MM.1S (cell line): ENCODE measurements around the gene VPS54.

ENCODE experiments used
- DNase-seq: peaks from one replicate; pipeline ENCODE4 v3.0.0-alpha.2; 2015
- H2AFZ ChIP-seq: fragments of 300-600 bp; sonication (generic); 2 replicates; pipeline ENCODE4 v1.6.0; 2016; ENCODE audit warnings: antibody characterized with exemption, low read length
- H3F3A ChIP-seq: fragments of 300-600 bp; sonication (generic); 2 replicates; pipeline ENCODE4 v1.6.1; 2016; ENCODE audit warnings: mild to moderate bottlenecking, antibody characterized with exemption, low read length, moderate library complexity, mixed read lengths; ENCODE audit not compliant: insufficient read depth
- H3K27ac ChIP-seq: fragments of 300-600 bp; sonication (generic); 2 replicates; pipeline ENCODE4 v1.5.1; 2016; ENCODE audit warnings: mild to moderate bottlenecking, low read length
- H3K27me3 ChIP-seq: fragments of 300-600 bp; sonication (generic); replicated peaks from 2 replicates; pipeline ENCODE4 v1.6.0; 2016; ENCODE audit warnings: low read length; ENCODE audit not compliant: insufficient read depth
- H3K36me3 ChIP-seq: fragments of 300-600 bp; sonication (generic); replicated peaks from 2 replicates; pipeline ENCODE4 v1.6.1; 2016; ENCODE audit warnings: mild to moderate bottlenecking, low read length, mixed read lengths; ENCODE audit not compliant: insufficient read depth
- H3K4me1 ChIP-seq: fragments of 300-600 bp; sonication (generic); 2 replicates; pipeline ENCODE4 v1.6.1; 2016; ENCODE audit warnings: low read length, mixed read lengths
- H3K4me2 ChIP-seq: fragments of 300-600 bp; sonication (generic); 2 replicates; pipeline ENCODE4 v1.6.0; 2016; ENCODE audit warnings: low read depth, low read length
- H3K4me3 ChIP-seq: fragments of 300-600 bp; sonication (generic); 2 replicates; pipeline ENCODE4 v1.5.1; 2016; ENCODE audit warnings: low read length, mixed read lengths
- H3K79me2 ChIP-seq: fragments of 300-600 bp; sonication (generic); 2 replicates; pipeline ENCODE4 v1.6.1; 2016; ENCODE audit warnings: mixed run types, low read length, mixed read lengths
- H3K9ac ChIP-seq: fragments of 300-600 bp; sonication (generic); 2 replicates; pipeline ENCODE4 v1.6.1; 2016; ENCODE audit warnings: low read length, mixed read lengths
- H3K9me2 ChIP-seq: fragments of 300-600 bp; sonication (generic); replicated peaks from 2 replicates; pipeline ENCODE4 v1.6.1; 2016; ENCODE audit warnings: mild to moderate bottlenecking, low read length, mixed read lengths; ENCODE audit not compliant: insufficient read depth
- H3K9me3 ChIP-seq: fragments of 300-600 bp; sonication (generic); replicated peaks from 2 replicates; pipeline ENCODE4 v1.6.1; 2016; ENCODE audit warnings: mild to moderate bottlenecking, low read length, mixed read lengths; ENCODE audit not compliant: insufficient read depth
- H4K20me1 ChIP-seq: fragments of 300-600 bp; sonication (generic); 2 replicates; pipeline ENCODE4 v1.6.1; 2016; ENCODE audit warnings: mild to moderate bottlenecking, low read length, moderate library complexity, mixed read lengths; ENCODE audit not compliant: insufficient read depth
- CTCF ChIP-seq: fragments of 300-600 bp; sonication (generic); IDR thresholded peaks from 2 replicates; pipeline ENCODE4 v1.5.1; 2016; ENCODE audit warnings: antibody characterized with exemption, low read length, mixed read lengths
- EZH2 ChIP-seq: fragments of 300-600 bp; sonication (generic); optimal IDR thresholded peaks from 2 replicates; pipeline ENCODE3; 2017; ENCODE audit warnings: low read depth, mild to moderate bottlenecking, antibody characterized with exemption, low read length, mixed read lengths
- EZH2phosphoT487 ChIP-seq: fragments of 300-600 bp; sonication (generic); IDR thresholded peaks from 2 replicates; pipeline ENCODE4 v1.6.1; 2018; ENCODE audit warnings: antibody characterized with exemption, low read length

VPS54 gene

GRCh38 chr2:63845866-63846265 is 173.4 kb downstream of the VPS54 start:
- Histone ChIP-seq H3K27ac (no peak overlapping the region), H3F3A (peaks cover 14% of the 10 kb centered on the region), H3K4me2 (no peak overlapping the region), H3K27me3 (no peaks in the 10 kb centered on the region), H3K9me3 (no peaks in the 10 kb centered on the region), H3K4me1 (peaks cover 11% of the 10 kb centered on the region), H3K36me3 (no peaks in the 10 kb centered on the region), H3K4me3 (no peak overlapping the region), H2AFZ (no peak overlapping the region), H3K9me2 (no peaks in the 10 kb centered on the region), H3K9ac (no peak overlapping the region), H4K20me1 (no peaks in the 10 kb centered on the region), H3K79me2 (peaks cover 91% of the 10 kb centered on the region)
- no peak for DNase-seq
- TF ChIP-seq EZH2phosphoT487, result no peak
- TF ChIP-seq CTCF, result no peak
- TF ChIP-seq EZH2, result no peak

GRCh38 chr2:63844616-63845015 is 174.6 kb downstream of the VPS54 start:
- Histone ChIP-seq H3K27me3 (no peaks in the 10 kb centered on the region), H3K79me2 (peaks cover 78% of the 10 kb centered on the region), H2AFZ (no peak overlapping the region), H3K9ac (no peak overlapping the region), H3K27ac (no peak overlapping the region), H3K4me2 (no peak overlapping the region), H3K36me3 (no peaks in the 10 kb centered on the region), H3K9me3 (no peaks in the 10 kb centered on the region), H3K4me3 (no peak overlapping the region), H3K9me2 (no peaks in the 10 kb centered on the region), H3K4me1 (peaks cover 11% of the 10 kb centered on the region), H3F3A (peaks cover 14% of the 10 kb centered on the region), H4K20me1 (no peaks in the 10 kb centered on the region)
- TF ChIP-seq CTCF (no peak), EZH2 (no peak), EZH2phosphoT487 (no peak)
- no peak for DNase-seq

- H3K9ac ChIP-seq, result no peak overlapping the region
- H3K79me2 ChIP-seq, result peaks cover 70% of the 10 kb centered on the region
- H3K4me3 ChIP-seq, result no peak overlapping the region
- no peaks in the 10 kb centered on the region for H4K20me1 ChIP-seq
- no peak overlapping the region for H3K27ac ChIP-seq
- peaks cover 14% of the 10 kb centered on the region for H3F3A ChIP-seq
- no peaks in the 10 kb centered on the region for H3K9me3 ChIP-seq
- no peak overlapping the region for H2AFZ ChIP-seq
- H3K36me3 ChIP-seq, result no peaks in the 10 kb centered on the region
- no peak overlapping the region for H3K4me2 ChIP-seq
- no peak for TF ChIP-seq EZH2
- TF ChIP-seq EZH2phosphoT487, result no peak
- H3K9me2 ChIP-seq, result no peaks in the 10 kb centered on the region
- DNase-seq, result no peak
- H3K4me1 ChIP-seq, result peaks cover 11% of the 10 kb centered on the region
- no peaks in the 10 kb centered on the region for H3K27me3 ChIP-seq
These were observed 175.4 kb downstream of the VPS54 start for GRCh38 chr2:63843791-63844190.

- DNase-seq, result no peak
- Histone ChIP-seq H3K4me1 (peaks cover 11% of the 10 kb centered on the region), H4K20me1 (no peaks in the 10 kb centered on the region)
These were observed 176.1 kb downstream of the VPS54 start for GRCh38 chr2:63843093-63843492.

More at GRCh38 chr2:63843093-63843492, 176.1 kb downstream of the VPS54 start:
- Histone ChIP-seq H3K9me2 (no peaks in the 10 kb centered on the region), H3K79me2 (peaks cover 63% of the 10 kb centered on the region), H3K27ac (no peak overlapping the region), H3F3A (peaks cover 14% of the 10 kb centered on the region), H2AFZ (no peak overlapping the region), H3K4me3 (peak overlapping the region; percentile 93; the same call in 1 of the 2 replicates), H3K4me2 (peak overlapping the region; percentile 82; the same call in 1 of the 2 replicates), H3K36me3 (no peaks in the 10 kb centered on the region), H3K9me3 (no peaks in the 10 kb centered on the region), H3K9ac (no peak overlapping the region), H3K27me3 (no peaks in the 10 kb centered on the region)
- no peak for TF ChIP-seq CTCF
- no peak for TF ChIP-seq EZH2phosphoT487
- TF ChIP-seq EZH2, result no peak
